GM10847 (cell line): Measurements from ENCODE around the gene GNAQ.

Experiments used
- POLR2A ChIP-seq: IDR thresholded peaks from 2 replicates; pipeline ENCODE4 v1.6.1; 2011; ENCODE audit not compliant: insufficient read length; ENCODE audit errors: extremely low read depth

Gene GNAQ

GRCh38 chr9:77731008-77731698 is 300.5 kb downstream of the GNAQ start:
- no peak for TF ChIP-seq POLR2A

DNA sequence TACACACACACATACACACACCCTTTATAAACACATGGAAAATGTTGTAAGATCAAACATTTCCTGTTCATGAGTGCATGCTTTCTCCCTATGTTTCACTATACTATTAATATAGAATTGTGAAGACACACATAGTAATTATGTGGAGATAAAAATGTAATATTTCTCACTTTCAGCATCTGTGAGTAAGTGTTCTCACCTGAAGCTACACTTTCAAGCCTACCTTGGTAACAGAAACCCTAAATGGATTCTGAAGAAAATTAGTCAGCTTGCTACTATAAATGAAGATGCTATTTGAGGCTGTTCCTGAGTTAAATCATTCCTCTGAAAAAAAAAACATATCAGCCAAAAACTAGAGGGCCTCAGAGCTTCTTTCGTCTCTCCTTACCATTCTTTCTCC is 302.4 kb downstream of the GNAQ start:
- no peak for TF ChIP-seq POLR2A

GRCh38 chr9:77726814-77727213 is 304.8 kb downstream of the GNAQ start:
- TF ChIP-seq POLR2A = no peak

DNA sequence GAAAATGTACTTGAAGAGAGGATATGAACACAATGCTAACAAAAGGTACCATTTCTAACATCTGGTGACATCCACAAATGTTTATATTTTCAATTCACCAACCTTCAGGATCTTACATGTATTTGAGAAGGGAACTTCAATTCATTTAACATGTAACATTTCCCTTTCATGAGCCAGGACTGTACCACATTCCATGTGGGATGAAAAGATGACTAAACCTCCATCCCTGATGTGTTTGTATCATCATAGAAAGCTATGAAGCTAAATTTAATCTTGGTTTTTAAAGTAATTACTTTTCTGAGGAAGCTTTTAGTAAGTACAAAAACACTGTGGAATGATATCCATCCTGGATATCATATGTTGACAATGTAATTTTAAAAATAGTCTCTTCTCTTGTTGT is 305.3 kb downstream of the GNAQ start:
- no peak for TF ChIP-seq POLR2A

GRCh38 chr9:77725820-77726219 is 305.8 kb downstream of the GNAQ start:
- TF ChIP-seq POLR2A = no peak

DNA sequence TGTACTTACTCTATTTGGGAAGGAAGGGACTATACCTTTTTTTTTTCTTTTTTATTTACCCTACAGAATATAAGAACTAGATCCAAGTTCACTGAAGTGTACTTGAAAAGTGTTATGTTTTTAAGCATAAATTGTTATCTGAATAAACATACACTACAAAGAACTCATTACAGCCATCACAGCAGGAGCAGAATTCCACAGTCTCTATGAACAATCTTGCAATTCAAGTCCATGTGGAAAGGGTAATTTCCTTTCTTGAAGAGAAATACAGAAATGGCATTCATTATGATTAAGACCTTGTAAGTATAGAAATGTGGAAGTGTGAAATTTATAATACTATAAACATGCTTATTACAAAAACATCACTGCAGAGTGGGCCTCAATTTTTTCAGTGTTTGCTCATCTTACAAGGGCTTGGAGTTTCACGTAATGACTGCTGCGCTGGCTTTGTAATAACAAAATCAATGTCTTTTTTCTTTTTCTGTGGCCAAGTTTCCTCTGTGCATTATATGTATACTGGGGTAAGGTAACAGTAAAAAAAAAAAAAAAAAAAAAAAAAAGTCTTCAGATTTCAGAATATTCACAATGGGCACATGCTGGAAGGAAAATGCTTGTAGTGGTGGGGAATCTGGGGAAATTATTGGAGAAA is 306.4 kb downstream of the GNAQ start:
- no peak for TF ChIP-seq POLR2A

- no peak for TF ChIP-seq POLR2A
Measured at GRCh38 chr9:77719321-77719720, 312.3 kb downstream of the GNAQ start.

DNA sequence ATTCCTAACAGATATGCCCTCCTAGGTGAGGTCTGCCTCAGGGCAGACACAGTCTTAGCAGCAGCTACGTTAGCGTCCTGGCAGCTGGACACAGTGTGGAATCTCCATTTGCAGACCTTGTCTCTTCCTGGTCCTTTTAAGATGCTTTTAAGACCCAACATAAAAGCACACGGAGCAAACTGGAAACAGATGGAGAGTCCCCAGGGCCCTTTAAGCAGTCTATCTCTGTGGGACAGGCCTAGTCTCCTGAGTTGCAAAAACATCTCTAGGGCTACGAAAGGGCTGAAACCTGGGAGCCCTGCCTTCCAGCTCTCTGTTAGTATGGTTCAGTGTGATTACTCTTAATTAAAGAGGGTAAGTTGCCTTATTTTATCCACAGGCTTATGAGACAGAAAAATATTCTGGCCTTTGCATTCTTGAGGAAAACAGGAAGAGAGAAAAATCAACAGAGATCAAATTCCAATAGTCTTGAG is 317.5 kb downstream of the GNAQ start:
- TF ChIP-seq POLR2A = no peak

DNA sequence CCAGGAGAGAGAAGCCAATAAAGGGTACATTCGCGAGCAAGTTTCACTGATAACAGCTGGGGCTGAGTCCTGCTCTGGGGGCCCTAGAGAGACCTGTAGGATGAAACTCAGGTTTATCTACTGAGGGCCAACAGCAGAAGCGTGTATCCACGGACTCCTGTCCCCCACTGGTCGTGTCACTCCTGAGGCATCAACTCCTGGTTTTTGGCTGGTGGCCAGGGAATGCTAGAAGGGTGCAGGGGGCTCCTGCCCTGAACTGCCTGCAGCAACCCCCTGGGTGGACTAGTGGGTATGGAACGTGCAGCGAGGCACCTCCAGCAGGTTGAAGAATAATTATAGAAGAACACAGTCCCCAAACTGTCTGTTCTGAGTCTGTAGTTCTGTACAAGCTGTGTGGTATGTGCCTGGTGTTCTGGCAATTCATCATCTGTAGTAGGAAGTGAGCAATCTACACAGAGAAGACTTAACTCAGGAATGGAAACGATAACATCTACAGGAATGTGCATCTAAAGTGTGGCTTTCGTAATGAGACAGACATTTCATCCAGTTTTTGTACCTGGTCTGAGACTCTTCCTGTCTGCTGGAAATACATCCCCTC is 319.0 kb downstream of the GNAQ start:
- TF ChIP-seq POLR2A = no peak

DNA sequence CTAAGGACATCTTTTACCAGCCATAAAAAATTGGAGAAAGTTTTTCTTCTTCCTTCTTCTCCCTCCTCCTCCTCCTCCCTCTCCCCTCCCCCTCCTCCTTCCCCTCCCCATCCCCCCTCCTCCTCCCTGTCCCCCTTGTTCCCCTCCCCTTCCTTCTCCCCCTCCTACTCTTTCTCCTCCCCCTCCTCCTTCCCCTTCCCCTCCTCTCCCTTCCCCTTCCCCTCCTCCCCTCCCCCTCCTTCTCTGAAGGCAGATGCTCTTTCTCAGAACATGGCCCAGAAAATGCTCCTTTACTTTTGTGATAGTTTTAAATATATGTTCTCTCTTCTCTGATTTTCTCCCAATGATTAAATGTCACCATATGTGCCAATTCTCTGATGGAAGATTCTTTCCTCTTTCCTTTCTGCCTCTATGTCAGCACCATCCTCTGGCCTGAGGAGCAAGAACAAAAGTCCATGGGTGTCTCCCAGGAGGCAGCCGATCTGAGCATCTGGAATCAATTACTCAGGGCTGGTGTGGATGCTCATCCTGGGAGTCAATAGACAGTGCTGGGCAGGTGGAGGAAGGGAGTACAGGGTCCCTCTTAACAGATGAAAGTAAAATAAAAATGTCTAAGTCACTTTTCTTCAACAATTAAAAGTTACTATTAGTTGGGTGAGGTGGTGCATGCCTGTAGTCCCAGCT is 320.5 kb downstream of the GNAQ start:
- TF ChIP-seq POLR2A = no peak

GRCh38 chr9:77710316-77710715 is 321.3 kb downstream of the GNAQ start:
- no peak for TF ChIP-seq POLR2A

GRCh38 chr9:77708064-77708815 is 323.4 kb downstream of the GNAQ start:
- TF ChIP-seq POLR2A = no peak

DNA sequence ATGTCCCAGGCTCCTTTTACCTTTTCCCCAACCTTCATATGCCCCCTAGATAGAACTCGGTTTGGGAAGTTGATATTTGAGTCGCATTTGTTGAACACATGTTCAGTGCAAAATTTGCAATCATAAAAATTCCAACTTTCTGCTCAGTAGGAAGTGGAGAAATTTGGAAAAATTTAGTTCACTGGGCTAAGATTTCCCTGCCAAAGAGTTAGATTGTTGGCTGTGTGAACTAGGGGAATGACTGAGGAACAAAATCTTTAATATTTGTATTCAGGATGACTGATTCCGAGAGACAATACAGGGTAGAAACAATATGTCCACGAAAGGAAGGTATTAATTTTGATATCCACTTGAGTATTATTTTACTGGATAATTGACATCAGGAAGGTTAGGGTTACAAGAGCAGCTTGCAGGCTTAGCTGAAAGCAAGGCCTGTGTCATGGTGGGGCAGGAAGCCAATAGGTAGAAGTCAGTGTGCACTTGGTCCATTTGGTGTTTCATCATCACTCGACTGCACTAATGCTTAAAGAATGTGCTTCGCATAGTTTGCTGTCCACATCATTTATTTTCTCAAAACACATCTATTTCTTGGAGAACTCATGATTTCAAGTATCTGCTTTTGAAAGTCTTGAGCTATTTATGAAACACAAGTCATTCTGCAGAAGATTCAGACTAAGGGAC is 324.1 kb downstream of the GNAQ start:
- no peak for TF ChIP-seq POLR2A

DNA sequence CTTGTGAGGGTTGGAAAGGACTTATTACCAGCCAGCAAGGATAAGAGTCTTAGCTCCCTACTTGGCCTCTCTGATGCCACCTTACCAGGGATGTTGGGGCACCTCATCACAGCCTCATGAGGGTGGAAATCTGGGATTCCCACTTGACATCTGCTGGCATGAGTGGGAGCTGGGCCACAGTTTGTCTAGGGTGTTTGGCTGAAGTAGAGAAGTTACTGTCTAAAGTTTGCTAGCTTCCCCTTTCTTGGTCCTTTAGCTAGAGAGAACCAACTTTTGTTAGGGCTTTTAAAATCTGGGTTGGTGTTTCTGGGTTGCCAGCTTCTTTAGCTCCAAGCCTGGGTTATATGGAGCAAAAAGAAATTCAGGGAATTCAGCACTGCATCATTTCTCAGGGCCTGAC is 326.0 kb downstream of the GNAQ start:
- no peak for TF ChIP-seq POLR2A
